Measurements from ENCODE around the gene TNFAIP6.

DNA sequence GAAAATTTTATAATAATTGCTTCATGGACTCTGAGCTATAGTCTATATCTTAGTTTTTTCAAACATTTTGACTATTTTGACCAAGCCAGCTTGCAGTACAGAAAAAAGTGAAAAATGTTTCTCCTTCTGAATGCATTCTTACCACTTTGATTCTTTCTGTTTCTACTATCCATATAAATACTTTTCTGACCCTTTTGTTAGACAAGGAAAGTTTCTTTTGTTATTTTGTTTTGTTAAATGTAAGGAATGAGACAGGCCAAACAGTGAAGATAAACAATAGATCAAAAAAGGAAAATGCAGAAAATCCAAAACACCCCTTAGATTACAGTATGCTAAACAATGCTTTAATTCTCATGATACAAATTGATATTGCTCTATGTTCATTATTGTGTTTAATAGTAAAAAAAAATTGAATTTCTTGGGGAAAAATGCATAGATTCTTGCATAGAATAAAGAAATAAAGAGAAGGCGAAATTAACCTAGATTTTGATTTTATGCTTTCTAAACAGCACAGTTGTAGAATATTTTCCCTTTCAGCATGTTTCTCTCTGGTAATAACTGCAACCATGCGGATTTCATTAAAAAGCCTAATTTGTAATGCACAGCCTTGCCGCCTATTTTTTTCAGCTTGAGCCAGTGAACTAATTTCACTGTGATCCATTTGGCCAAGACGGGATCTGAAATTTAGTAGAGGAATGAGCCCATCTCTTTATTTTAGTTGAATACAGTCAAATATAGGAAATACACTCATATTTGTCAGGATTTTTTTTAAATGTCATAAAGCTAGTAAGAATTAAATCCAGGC is 976 bp downstream of the TNFAIP6 start:
- TF ChIP-seq, protein P1, sequence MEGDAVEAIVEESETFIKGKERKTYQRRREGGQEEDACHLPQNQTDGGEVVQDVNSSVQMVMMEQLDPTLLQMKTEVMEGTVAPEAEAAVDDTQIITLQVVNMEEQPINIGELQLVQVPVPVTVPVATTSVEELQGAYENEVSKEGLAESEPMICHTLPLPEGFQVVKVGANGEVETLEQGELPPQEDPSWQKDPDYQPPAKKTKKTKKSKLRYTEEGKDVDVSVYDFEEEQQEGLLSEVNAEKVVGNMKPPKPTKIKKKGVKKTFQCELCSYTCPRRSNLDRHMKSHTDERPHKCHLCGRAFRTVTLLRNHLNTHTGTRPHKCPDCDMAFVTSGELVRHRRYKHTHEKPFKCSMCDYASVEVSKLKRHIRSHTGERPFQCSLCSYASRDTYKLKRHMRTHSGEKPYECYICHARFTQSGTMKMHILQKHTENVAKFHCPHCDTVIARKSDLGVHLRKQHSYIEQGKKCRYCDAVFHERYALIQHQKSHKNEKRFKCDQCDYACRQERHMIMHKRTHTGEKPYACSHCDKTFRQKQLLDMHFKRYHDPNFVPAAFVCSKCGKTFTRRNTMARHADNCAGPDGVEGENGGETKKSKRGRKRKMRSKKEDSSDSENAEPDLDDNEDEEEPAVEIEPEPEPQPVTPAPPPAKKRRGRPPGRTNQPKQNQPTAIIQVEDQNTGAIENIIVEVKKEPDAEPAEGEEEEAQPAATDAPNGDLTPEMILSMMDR (IDR thresholded peaks at IDR 0.05; ENCODE audit: borderline replicate concordance, extremely low read depth, low read length, poor library complexity, severe bottlenecking), result no peak
- no peak for TF ChIP-seq EZH2 (IDR thresholded peaks at IDR 0.05; ENCODE audit: borderline replicate concordance, low read depth, low read length, severe bottlenecking)

Data from DND-41 (cell line).